IMR-90 (cell line): ENCODE measurements around the gene ANKRD63.

Experiments used
- CEBPB ChIP-seq: IDR thresholded peaks from 2 replicates; pipeline ENCODE4 v1.6.1; 2012; ENCODE audit warnings: low read depth, low read length, improper control_type of control experiment
- MAZ ChIP-seq: IDR thresholded peaks from 2 replicates; pipeline ENCODE4 v1.6.1; 2012; ENCODE audit warnings: low read depth, mild to moderate bottlenecking, low read length, improper control_type of control experiment, moderate library complexity, borderline replicate concordance
- POLR2A ChIP-seq: IDR thresholded peaks from 2 replicates; pipeline ENCODE4 v1.6.1; 2012; ENCODE audit warnings: mild to moderate bottlenecking, low read depth, low read length
- RFX5 ChIP-seq: IDR thresholded peaks from 2 replicates; pipeline ENCODE4 v1.8.0; 2012; ENCODE audit warnings: low read depth, mild to moderate bottlenecking, low read length, moderate library complexity
- SMC3 ChIP-seq: fragments of 150-350 bp; IDR thresholded peaks from 2 replicates; pipeline ENCODE4 v1.6.1; 2016; ENCODE audit warnings: low read depth, mild to moderate bottlenecking, antibody characterized with exemption, low read length, moderate library complexity
- USF2 ChIP-seq: fragments of 150-350 bp; IDR thresholded peaks from 2 replicates; pipeline ENCODE4 v1.6.1; 2017; ENCODE audit warnings: mild to moderate bottlenecking, antibody characterized with exemption, low read length, low read depth
- TF ChIP-seq, protein P1 (sequence below): conservative IDR thresholded peaks from 2 replicates; pipeline ENCODE4 v1.5.1; 2012; ENCODE audit warnings: mild to moderate bottlenecking, low read depth, low read length, improper control_type of control experiment
- TF ChIP-seq, protein P2 (sequence below): fragments of 150-350 bp; IDR thresholded peaks from 2 replicates; pipeline ENCODE4 v1.6.1; 2016; ENCODE audit warnings: low read depth, mild to moderate bottlenecking, low read length, moderate library complexity, borderline replicate concordance

GRCh38 chr15:40274350-40275274, 8.3 kb downstream of the ANKRD63 start:
- TF ChIP-seq, protein P1, sequence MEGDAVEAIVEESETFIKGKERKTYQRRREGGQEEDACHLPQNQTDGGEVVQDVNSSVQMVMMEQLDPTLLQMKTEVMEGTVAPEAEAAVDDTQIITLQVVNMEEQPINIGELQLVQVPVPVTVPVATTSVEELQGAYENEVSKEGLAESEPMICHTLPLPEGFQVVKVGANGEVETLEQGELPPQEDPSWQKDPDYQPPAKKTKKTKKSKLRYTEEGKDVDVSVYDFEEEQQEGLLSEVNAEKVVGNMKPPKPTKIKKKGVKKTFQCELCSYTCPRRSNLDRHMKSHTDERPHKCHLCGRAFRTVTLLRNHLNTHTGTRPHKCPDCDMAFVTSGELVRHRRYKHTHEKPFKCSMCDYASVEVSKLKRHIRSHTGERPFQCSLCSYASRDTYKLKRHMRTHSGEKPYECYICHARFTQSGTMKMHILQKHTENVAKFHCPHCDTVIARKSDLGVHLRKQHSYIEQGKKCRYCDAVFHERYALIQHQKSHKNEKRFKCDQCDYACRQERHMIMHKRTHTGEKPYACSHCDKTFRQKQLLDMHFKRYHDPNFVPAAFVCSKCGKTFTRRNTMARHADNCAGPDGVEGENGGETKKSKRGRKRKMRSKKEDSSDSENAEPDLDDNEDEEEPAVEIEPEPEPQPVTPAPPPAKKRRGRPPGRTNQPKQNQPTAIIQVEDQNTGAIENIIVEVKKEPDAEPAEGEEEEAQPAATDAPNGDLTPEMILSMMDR = peak; percentile 100; the same call in 1 of the 2 replicates
- TF ChIP-seq SMC3 = peak; percentile 100
- TF ChIP-seq RFX5 = no peak
- peak; percentile 89 for TF ChIP-seq MAZ
- no peak for TF ChIP-seq CEBPB
- no peak for TF ChIP-seq POLR2A
- TF ChIP-seq USF2 = no peak
- TF ChIP-seq, protein P2, sequence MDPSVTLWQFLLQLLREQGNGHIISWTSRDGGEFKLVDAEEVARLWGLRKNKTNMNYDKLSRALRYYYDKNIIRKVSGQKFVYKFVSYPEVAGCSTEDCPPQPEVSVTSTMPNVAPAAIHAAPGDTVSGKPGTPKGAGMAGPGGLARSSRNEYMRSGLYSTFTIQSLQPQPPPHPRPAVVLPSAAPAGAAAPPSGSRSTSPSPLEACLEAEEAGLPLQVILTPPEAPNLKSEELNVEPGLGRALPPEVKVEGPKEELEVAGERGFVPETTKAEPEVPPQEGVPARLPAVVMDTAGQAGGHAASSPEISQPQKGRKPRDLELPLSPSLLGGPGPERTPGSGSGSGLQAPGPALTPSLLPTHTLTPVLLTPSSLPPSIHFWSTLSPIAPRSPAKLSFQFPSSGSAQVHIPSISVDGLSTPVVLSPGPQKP = no peak
